Measurements from ENCODE around the gene CHSY3. TPM values are rescaled to one million over a fixed set of nuclear protein-coding genes. Genes with fewer than 3 reads are reported as not detected.

CHSY3 gene
- total RNA-seq, 1 donor from 2014 or later = 3.1 TPM

DNA sequence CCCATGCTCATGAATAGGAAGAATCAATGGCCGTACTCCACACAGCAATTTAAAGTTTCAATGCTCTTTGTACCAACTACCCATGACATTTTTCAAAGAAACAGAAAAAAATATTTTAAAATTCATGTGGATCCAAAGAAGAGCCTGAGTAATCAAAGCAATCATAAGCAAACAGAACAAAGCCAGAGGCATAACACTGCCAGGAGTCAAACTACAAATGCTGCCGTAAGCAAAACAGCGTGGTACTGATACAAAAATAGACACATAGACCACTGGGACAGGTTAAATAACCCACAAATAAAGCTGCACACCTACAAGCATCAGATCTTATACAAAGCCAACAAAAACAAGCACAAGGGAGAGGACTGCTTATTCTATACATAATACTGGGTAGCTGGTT is 107.7 kb downstream of the CHSY3 start:
- intact Hi-C loops (cut with DNase I) = no loop called here
- DNase-seq (ENCODE audit: low spot score) = no peak

DNA sequence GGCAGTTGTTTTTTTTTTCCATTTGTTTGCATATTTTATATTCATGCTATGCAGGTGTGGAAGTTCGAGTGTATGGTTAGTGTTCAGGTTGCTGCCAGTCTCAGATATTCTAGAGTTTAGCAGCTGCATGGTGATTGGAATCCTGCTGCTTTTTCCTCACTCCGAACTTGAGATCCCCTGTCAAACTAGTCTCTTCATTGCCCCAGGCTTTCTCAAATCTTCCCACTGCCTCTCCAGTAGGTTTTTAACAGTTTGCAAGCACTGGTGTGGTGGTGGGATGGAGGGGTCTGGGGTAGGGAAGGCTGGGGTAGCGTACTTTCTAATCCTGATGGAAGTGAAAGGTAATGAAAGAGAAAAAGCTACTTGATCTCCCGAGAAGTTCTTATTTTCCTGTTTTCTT is 112.9 kb downstream of the CHSY3 start:
- DNase-seq (ENCODE audit: low spot score) = no peak
- intact Hi-C loops (cut with DNase I) = no loop called here

DNA sequence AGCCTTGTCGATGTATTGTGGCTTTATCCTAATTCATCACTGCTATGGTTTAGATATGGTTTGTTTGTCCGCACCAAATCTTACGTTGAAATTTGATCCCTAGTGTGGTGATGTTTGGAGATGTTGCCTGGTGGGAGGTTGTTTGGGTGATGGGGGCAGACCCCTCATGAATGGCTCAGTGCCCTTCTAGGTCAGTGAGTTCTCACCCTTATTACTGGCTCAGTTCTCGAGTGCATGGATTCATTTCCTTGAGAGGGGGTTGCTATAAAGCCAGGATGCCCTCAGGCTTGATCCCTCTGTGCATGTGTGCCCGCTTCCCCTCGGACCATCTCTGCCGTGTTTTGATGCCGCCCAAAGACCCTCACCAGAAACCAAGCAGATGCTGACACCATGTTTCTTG is 114.4 kb downstream of the CHSY3 start:
- intact Hi-C loops (cut with DNase I) = no loop called here
- no peak for DNase-seq (ENCODE audit: low spot score)

DNA sequence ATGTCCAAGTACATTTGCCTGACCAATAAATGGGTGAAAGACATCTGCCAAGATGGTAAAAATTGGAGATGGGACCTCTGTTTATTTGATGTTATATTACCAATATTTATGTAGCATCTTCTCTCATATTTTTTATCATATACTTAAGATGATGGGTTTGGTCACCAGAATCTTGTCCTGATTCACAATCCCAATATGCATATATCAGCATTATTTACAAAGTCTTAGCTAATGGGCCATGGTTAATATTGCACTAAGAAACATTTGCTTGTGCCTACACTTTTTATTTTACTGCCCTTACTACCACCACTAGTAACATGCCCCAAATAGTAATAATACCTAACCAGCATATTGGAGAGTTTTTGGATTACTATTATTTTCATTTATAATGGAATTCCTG is 116.7 kb downstream of the CHSY3 start:
- intact Hi-C loops (cut with DNase I) = no loop called here
- no peak for DNase-seq (ENCODE audit: low spot score)

DNA sequence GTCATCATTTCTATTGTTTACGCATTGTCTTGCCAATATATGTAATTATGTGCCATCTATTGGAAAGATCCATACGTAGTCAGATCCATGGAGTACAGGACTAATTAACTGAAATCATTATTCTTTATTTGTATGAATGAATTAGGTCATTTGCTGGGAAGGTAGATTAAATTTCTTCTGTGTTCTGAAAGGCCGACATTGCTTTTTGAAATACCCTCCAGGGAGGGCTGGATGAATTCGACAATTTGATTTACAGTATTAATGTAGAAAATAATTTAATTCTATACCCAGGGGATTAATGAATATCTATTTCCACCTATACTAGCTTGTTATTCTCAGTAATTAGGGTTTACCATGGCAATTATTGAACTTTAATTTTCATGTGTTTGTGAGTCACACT is 117.6 kb downstream of the CHSY3 start:
- no peak for DNase-seq (ENCODE audit: low spot score)
- intact Hi-C loops (cut with DNase I) = no loop called here

DNA sequence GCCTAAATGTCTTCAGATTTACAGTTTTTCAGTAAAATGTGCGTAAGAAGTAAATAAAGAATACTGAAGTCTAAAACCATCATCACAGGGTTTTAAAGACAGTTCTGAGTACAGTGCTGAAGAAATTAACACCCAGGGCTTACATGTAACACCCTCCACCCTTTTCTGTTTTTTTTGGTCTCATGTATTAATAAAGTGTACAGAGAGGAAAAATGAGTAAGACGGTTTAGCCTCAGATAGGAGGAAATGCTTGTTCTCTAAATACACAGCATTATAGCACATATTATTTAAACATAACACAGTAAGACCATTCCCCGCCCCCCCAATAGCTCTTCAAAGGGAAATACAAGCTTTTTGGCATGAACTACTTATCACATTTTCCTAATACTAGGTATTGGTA is 119.3 kb downstream of the CHSY3 start:
- no peak for DNase-seq (ENCODE audit: low spot score)
- intact Hi-C loops (cut with DNase I) = no loop called here

GRCh38 chr5:130024006-130024405 is 119.7 kb downstream of the CHSY3 start:
- DNase-seq (ENCODE audit: low spot score) = no peak

DNA sequence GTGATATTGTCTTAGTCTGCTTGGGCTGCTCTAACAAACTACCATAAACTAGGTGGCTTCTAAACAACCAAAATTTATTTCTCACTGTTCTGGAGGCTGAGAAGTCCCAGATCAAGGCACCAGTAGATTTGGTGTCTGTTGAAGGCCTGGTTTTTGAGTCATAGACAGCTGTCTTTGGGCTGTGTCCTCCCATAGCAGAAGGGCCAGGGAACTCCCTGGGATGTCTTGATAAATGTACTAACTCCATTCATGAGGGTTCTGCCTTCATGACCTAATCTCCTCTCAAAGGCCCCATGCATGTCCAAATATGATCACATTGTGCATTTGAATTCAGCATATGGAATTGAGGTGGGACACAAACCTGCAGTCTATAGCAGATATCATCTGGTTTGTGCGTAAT is 121.2 kb downstream of the CHSY3 start:
- intact Hi-C loops (cut with DNase I) = no loop called here
- no peak for DNase-seq (ENCODE audit: low spot score)

More at GRCh38 chr5:130024006-130024405, 119.7 kb downstream of the CHSY3 start:
- intact Hi-C loops (cut with DNase I) = no loop called here

DNA sequence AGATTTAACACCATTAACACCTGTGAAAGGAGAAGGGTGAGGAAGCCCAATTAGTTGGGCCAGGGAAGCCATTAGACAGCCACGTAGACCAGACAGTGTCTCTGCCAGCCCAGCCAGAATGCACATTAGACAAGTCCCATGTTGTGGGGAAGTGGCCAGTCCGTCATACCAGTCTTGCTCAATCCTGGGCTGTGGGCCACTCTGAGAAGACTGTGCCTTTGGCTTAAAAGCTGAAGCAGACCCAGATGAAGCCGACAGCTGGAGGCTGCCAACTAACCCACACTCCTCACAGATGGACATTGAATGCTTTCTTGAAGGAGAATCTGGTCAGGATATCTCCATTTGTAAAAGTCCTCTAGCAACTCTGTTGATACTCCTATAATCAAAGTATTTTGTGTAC is 128.5 kb downstream of the CHSY3 start:
- intact Hi-C loops (cut with DNase I) = no loop called here
- no peak for DNase-seq (ENCODE audit: low spot score)

DNA sequence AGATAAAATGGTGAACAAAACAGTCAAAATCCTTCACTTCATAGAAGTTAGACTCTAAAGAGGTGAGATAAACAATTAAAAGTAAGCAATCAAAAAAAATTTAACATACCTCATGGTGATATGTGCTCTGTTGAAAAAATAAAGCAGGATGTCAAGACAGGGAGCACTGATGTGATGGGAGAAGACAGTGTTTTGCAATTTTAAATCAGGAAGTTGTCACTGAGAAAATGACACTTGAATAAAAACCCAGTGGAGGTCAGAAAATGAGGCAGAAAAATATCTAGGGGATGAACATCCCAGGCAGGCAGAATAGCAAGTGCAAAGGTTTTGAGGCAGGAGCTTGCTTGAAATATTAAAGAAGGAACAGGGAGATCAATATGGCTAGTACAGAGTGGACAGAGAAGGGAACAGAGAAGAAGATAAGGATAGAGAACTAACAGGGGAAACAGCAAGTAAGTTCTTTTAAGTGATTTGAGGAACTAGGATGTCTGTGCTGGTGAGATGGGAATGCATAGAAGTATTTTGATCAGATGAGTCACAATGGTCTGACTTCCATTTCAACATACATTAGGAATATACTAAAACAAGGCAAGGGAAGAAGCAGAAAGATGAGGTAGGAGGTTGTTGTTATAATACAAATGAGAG is 130.4 kb downstream of the CHSY3 start:
- intact Hi-C loops (cut with DNase I) = no loop called here
- DNase-seq (ENCODE audit: low spot score) = no peak

DNA sequence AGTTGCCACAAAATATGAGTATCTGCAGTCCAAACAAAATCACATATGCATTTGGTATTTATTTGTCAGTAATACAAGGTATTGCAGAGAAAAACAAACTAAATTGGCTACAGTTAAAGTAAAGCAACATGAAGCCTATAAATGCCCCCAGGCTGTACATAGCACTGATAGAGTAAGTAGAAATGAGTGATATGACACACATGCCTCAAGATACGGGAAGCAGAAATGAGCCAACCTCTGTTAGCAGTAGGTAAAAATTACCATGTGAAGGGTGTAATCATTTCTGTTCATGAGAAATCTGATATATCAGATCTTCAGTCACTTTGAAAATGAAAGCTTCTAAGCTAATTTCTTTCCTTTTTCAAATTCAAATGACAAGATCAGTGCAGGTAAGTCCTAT is 131.1 kb downstream of the CHSY3 start:
- intact Hi-C loops (cut with DNase I) = no loop called here
- no peak for DNase-seq (ENCODE audit: low spot score)

GRCh38 chr5:130037905-130038304 is 133.6 kb downstream of the CHSY3 start:
- no peak for DNase-seq (ENCODE audit: low spot score)
- intact Hi-C loops (cut with DNase I) = no loop called here

DNA sequence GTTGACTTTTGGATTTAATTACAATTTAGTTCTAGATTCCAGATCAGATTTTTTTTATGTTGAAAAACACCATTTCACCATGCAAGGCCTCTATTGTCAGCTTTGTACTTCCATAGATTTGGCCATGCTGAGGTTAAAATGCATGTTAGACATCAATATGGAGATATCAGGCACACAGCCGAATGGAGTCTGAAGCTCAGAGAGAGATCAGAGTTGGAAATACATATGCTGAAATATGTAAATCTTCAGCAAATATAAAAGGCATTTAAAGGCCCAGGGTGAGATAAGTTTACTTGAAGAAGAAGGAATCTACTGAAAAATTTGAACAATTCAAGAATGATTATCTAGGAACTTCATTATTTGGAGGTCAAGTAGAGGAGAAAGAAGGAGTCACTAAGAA is 139.6 kb downstream of the CHSY3 start:
- DNase-seq (ENCODE audit: low spot score) = no peak
- intact Hi-C loops (cut with DNase I) = no loop called here

DNA sequence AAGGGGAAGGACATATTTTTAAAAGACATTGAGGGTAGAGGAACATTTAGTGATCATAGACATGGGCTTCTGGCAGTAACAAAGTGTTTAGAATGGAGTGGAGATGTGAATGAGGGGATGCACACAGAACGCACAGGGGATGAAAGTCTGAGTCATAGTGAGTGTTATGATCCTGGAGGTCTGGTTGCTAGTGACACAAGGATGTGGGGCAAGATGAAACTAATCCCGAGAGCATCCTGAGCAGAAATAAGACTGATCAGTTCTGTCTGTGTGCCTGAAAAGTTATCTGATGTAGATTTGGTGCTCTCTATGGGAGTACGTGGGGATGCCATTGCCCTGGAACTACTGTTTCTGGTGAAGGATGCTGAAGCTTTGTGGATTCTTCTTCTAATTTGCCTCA is 141.1 kb downstream of the CHSY3 start:
- intact Hi-C loops (cut with DNase I) = no loop called here
- DNase-seq (ENCODE audit: low spot score) = no peak

- intact Hi-C loops (cut with DNase I) = no loop called here
- no peak for DNase-seq (ENCODE audit: low spot score)
Observed at GRCh38 chr5:130050585-130050984, 146.3 kb downstream of the CHSY3 start.

GRCh38 chr5:130052752-130053151 is 148.5 kb downstream of the CHSY3 start:
- intact Hi-C loops (cut with DNase I) = no loop called here
- DNase-seq (ENCODE audit: low spot score) = no peak

- intact Hi-C loops (cut with DNase I) = no loop called here
- DNase-seq (ENCODE audit: low spot score) = no peak
Observed at GRCh38 chr5:130055572-130055971, 151.3 kb downstream of the CHSY3 start.

DNA sequence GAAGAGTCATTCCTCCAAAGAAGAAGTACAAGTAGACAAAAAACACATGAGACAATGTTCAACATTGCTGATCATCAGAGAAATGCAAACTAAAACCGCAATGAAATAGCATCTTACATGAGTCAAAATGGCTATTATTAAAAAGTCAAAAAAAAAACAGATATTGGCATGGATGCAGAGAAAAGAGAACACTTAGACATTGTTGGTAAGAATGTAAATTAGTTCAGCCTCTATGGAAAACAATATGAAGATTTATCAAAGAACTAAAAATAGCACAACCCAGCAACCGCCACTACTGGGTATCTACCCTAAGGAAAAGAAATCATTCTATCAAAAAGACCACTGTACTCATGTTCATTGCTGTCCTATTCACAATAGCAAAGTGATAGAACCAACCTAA is 157.5 kb downstream of the CHSY3 start:
- intact Hi-C loops (cut with DNase I) = no loop called here
- no peak for DNase-seq (ENCODE audit: low spot score)

- no peak for DNase-seq (ENCODE audit: low spot score)
- intact Hi-C loops (cut with DNase I) = no loop called here
Observed at GRCh38 chr5:130063603-130064002, 159.3 kb downstream of the CHSY3 start.

- intact Hi-C loops (cut with DNase I) = no loop called here
- no peak for DNase-seq (ENCODE audit: low spot score)
Observed at GRCh38 chr5:130064484-130064883, 160.2 kb downstream of the CHSY3 start.

DNA sequence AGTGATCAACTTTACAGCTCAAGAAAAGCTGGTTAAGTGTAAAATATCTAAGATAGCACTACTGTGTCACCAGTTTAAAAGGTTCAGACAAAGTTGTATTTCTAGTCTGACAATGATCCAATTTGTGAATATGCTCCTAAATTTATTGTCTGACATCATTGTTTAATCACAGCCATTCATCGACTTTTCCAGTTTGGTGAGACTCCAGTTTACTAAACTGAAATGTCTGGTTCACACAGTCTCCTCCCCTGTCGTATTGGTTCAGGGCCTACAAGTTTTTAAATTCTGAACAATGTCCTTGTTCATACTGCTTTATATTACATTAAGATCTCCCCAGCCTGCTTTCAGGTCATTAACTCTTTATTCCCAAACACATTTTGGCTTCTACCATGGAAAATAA is 161.4 kb downstream of the CHSY3 start:
- intact Hi-C loops (cut with DNase I) = no loop called here
- no peak for DNase-seq (ENCODE audit: low spot score)

GRCh38 chr5:130066644-130067043 is 162.4 kb downstream of the CHSY3 start:
- intact Hi-C loops (cut with DNase I) = no loop called here
- no peak for DNase-seq (ENCODE audit: low spot score)
